NCI-H1092 (cell line): ENCODE data around the gene TRAT1.
"Not testable (repeated sequence)": the region's sequence is repeated elsewhere in the genome, so short reads cannot be mapped to it uniquely, and the experiment has no call there.

Experiments used
- DNase-seq: peaks from one replicate; lab custom pipeline; 2025; lab: John Stamatoyannopoulos, UW

TRAT1 gene

DNA sequence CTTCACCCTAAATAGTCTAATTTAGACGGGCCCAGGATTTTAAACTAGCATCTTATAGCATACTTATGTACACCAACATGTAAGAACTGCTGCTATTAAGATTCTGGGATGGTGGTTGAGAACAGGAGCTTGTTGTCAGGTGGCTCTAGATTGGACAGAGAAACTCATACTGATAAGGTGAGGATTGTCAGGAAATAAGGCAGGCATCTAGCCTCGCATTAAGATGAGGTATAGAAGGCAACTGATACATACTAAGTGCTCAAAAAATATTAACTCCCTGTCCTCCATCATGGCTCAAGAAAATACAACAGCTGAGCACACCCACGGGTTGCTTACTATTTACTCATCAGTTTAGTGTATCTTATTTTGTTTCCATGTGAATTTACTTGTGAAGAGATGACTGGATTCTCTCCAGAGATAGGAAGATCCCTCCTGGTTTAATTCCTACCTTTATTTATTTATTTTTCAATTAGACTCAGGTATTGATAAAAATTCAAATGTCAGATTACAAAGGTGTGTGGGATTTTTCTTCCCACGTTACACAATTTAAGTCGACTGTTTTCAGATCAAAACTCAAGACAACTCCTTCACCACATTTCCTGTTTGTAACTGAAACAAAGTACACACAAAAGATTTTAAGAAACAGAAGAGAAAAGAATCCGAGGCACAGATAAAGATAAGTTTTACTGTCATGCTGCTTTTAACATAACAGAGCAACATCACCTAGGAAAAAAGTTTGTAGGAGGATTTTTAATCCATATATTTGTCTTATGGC, at the start of gene TRAT1:
Gene TRAT1 (plus strand): TSS at position 664 of the 775 bp plus-strand sequence. CDS start 142 bp downstream, outside the sequence.
- DNase-seq: no peak

DNA sequence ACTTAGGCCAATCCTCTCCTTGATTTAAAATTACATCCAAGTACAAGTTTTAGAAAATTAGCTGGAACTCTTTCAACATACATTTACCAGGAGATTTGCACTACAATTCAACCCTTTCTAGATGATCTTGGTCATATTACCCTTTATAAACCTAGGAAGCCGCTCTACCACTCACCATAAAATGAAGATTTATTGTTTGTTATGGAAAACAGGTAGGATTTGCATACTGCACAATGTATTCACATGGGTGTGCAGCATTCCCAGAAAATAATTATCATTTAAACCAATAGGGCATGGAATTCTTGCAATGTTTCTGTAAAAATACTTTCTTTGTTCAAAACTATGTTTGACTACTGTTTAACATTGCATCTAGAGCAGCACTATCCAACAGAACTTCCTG, 46.9 kb upstream of the TRAT1 start:
- DNase-seq: no peak

- DNase-seq: no peak
Observed at GRCh38 chr3:108779496-108779895, 43.1 kb upstream of the TRAT1 start.

DNA sequence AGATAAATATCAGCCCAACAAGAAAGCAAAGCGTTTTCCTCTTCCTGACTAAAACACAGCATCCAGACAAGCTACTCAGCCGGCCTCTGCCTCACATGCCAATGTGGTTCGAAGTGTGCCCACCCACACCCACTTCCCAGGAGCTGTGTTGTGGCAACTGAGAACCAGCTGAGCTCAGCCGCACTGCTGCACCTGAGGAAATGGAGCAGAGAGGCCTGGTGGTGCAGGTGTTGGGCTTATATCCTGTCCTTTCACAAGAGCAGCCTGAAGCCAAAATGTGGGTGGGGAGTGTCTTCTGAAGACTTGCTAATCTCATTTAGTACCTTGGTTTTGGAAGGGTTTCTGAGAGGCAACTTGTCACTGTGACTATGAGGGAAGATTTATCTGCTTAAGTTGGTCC, 42.4 kb upstream of the TRAT1 start:
- DNase-seq: no peak

- no peak for DNase-seq
Observed at GRCh38 chr3:108791473-108791872, 31.1 kb upstream of the TRAT1 start.

GRCh38 chr3:108804437-108804836, 18.1 kb upstream of the TRAT1 start:
- no peak for DNase-seq

DNA sequence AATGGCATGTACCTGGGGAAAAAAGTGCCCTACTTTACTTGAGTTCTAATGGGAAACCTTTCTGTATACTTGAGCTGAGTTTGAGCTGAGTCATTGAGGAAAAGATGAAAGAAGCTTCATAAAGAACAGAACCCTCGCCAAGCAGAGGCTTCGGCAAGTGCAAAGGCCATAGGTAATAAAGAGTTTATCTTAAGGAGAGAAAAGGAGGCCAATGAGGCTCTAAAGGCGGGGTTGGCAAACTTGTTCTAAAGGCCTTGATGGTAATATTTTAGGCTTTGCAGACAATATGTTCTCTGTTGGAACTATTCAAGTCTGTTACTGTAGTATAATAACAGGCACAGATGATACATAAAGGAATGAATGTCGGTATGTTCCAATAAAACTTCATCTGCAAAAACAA, 17.6 kb upstream of the TRAT1 start:
- DNase-seq: no peak

- no peak for DNase-seq
Observed at GRCh38 chr3:108806316-108806715, 16.3 kb upstream of the TRAT1 start.

DNA sequence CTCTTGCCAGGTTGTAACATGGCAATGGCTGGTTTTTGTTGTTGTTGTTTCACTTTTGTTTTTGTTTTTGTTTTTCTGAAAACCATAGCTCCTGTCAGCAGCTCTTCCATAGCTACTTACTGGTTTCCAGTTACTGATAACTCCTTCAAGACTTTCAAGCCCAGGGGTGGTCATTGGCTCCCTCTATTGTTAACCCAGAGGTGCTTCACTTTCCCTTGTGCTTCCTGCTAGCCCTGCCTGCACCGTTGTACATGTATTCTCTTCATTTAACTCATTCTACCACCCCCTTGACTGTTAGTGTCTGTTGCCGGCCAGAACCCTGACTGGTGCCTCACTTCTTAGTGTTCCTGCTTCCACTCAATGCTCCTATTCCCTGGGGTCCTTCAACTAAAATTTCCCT, 4.2 kb upstream of the TRAT1 start:
- no peak for DNase-seq

DNA sequence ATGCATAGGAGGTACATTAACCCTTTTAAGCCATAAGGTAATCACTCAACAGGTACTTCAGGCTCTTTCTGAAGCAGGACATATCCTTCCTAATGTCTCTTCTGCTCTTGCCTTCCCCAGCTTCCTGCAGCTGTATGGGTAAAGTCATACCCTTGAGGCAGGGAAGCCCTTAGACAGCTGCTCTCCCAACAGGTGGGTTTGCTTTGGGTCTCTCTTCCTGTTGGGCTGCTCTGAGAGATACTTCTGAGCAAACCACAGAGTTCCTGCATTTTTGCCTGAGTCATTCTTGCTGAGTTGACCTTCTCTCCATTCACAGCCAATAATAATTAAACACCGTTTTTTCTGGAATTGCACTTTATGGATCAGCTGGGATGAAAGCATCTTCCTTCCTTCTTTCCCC, 2.0 kb upstream of the TRAT1 start:
- DNase-seq: no peak

DNA sequence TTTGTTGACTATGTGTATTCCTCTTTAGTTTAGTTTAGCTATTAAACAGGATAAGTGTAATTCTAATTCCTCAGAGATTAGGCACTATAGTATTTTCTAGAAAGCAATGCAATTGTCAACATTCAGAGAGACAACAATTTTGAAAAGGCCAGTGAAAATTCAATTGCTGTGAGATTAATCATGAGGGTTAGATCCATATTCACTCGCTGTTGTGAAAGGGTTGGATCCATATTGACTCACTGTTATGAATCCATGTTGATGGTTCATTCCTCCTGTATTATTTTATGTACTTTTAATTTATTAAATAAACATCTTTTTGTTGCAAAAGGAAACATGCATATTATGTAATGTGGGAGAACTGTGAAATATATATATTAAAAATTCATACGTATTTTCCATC, 641 bp downstream of the TRAT1 start:
- DNase-seq: no peak

GRCh38 chr3:108823803-108824202, 1.2 kb downstream of the TRAT1 start:
- DNase-seq: not testable (repeated sequence)

DNA sequence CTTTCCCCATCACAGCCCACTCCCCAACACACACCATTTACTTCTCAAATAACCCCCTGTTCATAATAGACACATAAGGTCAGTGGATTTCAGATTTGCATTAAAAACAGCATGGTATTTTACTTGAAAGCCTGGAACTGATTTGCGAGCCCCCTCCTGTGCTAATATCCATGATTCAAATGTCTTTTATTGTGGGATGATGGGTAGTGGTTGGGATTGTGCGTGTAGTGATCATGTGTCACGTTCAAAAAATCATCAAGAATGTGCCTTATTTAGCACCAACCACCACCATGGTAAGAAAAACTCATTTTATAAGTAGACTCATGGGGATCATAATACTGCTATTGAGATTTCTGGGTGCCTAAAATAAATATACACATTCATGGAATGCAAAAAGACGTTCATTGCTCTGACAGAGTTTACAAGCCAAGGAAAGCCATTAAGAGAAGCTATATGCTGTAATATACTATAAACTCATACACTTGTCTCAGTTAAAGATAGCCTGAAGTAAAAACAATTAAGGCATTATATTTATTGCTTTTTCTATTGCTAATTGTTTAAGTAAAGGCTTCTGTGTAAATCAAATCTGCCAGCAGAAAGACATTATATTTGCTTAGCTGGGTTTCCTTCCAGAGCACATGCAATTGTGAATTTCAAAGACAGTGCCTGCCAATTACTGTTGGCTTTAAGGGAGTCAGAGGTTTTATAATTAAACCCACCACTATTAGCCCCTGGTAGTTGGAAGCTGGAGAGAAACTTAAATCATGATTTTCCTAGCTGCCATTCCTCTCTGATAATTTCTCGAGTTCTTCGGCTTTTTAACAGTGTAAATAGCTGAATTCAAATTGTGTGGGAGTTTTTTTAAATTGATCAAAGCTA, 4.0 kb downstream of the TRAT1 start:
- DNase-seq: no peak

GRCh38 chr3:108830381-108830780, 7.8 kb downstream of the TRAT1 start:
- no peak for DNase-seq

GRCh38 chr3:108830991-108831614, 8.5 kb downstream of the TRAT1 start:
- no peak for DNase-seq

DNA sequence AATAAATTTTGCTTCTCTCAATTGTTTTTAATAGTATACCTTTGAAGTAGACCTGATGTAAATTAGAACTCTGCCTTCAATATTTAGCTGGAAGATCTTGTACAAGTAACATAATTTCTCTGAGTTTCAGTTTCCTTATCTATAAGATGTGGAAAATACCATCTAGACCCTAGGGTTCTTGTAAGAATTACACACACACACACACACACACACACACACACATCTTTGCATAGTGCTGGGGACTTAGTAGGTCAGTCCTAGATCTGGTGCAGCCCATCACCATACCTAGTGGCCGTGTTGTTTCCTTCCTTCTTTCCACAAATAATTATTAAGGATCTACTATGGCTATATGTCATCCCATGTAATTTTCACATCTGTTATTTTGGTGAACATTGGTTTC, 11.0 kb downstream of the TRAT1 start:
- DNase-seq: no peak

- DNase-seq: no peak
Observed at GRCh38 chr3:108834551-108834950, 12.0 kb downstream of the TRAT1 start.

DNA sequence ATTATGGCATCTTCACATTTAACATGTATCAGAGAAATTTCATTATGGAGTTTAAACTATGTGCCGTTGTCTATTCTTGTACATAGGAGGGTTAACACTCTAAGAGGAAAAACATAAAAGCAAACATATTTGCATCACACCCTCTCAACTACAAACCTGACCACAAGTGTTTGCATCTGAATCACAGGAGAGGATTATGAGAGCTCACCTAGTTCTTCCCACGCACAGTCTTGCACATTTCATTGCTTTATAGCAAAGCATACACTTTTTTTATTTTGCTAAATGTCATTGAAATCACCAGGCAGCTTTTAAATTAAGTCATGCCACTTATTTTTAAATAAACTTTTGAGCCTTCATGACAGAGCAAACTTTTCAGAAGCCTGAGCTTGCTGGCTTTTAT, 12.5 kb downstream of the TRAT1 start:
- DNase-seq: no peak

DNA sequence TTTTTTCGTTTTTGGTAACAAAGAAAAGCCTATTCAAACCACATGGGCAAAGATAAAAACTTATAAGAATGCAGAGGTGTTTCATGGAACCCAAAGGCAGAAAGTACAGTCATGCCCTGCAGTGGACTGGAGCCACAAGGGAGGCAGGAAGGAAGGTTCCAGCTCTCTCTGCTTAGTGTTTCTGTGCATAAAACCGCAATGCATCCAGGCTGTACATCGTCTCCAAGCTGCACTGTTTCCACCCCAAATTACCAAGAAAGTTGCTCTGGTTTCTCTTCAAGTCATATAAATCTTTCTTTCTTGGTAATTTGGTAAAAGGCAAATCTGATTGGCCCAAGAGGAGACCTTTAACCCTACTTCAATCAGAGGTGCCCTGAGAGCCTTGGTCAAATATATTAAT, 15.8 kb downstream of the TRAT1 start:
- no peak for DNase-seq

DNA sequence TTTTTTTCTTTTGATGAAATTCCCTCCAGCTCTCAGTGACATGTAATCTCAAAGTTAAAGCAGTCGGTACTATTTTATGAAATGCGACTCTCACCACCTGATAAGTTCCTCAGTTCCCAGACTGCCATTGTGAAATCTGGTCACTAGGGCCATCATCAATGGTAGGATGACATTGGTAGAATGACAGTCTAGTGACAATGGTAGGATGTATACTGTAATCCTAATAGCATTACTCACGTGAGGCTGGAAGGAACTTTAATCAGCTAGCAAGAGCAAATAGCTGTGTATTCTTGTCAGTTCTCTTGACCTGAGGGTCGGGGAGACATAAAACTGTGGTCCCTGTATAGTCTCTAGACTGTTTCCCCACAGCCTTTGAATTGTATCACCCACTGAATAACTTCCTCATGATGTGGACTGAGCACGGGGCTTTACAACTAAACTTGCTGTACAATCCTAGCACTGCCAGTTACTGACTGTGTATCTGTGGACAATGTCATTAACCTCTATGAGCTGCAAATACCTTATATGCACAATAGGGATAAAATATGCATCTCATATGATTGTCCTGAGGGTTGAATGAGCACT, 23.2 kb downstream of the TRAT1 start:
- DNase-seq: no peak

DNA sequence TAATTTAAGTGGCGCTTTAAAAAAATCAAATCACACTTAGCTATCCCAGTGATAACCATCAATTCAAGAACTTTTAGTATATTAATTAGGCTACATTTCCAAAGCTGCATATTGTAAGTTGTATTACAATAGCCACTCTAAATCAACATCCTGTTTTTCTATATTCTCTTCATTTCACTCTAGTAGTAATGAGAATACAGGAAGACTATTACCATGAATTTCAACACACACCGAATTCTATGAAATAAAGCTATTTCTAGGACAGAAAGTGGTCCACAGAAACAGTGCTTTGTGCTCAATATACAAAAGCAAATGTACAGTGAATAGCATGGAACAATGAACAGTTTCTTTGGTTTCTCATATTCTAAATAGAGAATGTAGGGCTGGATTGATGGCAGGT, 24.6 kb downstream of the TRAT1 start:
- no peak for DNase-seq

- no peak for DNase-seq
Observed at GRCh38 chr3:108849075-108849474, 26.5 kb downstream of the TRAT1 start.
